Medulla oblongata (tissue), 1 donor: Measurements from ENCODE around the gene STXBP3.

Experiments used
- DNase-seq: peaks from one replicate; pipeline ENCODE4 v3.0.0-alpha.2; 2015; ENCODE audit errors: extremely low spot score

STXBP3 gene

GRCh38 chr1:108842525-108843181 lies 96.2 kb downstream of the STXBP3 start:
- no peak for DNase-seq

- DNase-seq: no peak
Measured at GRCh38 chr1:108843390-108844137, 97.1 kb downstream of the STXBP3 start.

GRCh38 chr1:108845446-108845845 lies 99.0 kb downstream of the STXBP3 start:
- no peak for DNase-seq

- no peak for DNase-seq
Measured at GRCh38 chr1:108845991-108846390, 99.5 kb downstream of the STXBP3 start.

- DNase-seq: peak; percentile 48
Measured at GRCh38 chr1:108847494-108847893, 101.0 kb downstream of the STXBP3 start.

GRCh38 chr1:108848806-108849205 lies 102.3 kb downstream of the STXBP3 start:
- no peak for DNase-seq

- no peak for DNase-seq
Measured at GRCh38 chr1:108850929-108851328, 104.5 kb downstream of the STXBP3 start.

- DNase-seq: no peak
Measured at GRCh38 chr1:108851567-108851966, 105.1 kb downstream of the STXBP3 start.

GRCh38 chr1:108852221-108852975 lies 105.9 kb downstream of the STXBP3 start:
- peak; percentile 77 for DNase-seq

- no peak for DNase-seq
Measured at GRCh38 chr1:108854221-108855019, 107.9 kb downstream of the STXBP3 start.

GRCh38 chr1:108856994-108857393 lies 110.5 kb downstream of the STXBP3 start, which contains the start of gene AKNAD1:
Gene AKNAD1 (minus strand): TSS chr1:108857094. CDS start chr1:108852664, 4,430 bp downstream.
- no peak for DNase-seq

- DNase-seq: no peak
Measured at GRCh38 chr1:108858230-108858950, 111.9 kb downstream of the STXBP3 start.
